Fibroblast of skin of scalp (primary cell): ENCODE data around the gene THOC6. TPM values are rescaled to one million over a fixed set of nuclear protein-coding genes. Genes with fewer than 3 reads are reported as not detected.

Experiments
- DNase-seq: peaks from one replicate; pipeline ENCODE4 v3.0.0-alpha.2; 2013
- polyA plus RNA-seq, 2 experiments: library from polyadenylated mRNA; unstranded; fragments of 120-200 nt; gene quantifications; one replicate each; pipeline ENCODE4 v1.2.1, GENCODE V29; 2013; ENCODE audit not compliant: insufficient read length in 2 of 2

THOC6 gene
- 31.3 TPM for polyA plus RNA-seq (2013, experiment 1 of 2; ENCODE audit: insufficient read length)
- polyA plus RNA-seq (2013, experiment 2 of 2; ENCODE audit: insufficient read length) = 27.8 TPM

DNA sequence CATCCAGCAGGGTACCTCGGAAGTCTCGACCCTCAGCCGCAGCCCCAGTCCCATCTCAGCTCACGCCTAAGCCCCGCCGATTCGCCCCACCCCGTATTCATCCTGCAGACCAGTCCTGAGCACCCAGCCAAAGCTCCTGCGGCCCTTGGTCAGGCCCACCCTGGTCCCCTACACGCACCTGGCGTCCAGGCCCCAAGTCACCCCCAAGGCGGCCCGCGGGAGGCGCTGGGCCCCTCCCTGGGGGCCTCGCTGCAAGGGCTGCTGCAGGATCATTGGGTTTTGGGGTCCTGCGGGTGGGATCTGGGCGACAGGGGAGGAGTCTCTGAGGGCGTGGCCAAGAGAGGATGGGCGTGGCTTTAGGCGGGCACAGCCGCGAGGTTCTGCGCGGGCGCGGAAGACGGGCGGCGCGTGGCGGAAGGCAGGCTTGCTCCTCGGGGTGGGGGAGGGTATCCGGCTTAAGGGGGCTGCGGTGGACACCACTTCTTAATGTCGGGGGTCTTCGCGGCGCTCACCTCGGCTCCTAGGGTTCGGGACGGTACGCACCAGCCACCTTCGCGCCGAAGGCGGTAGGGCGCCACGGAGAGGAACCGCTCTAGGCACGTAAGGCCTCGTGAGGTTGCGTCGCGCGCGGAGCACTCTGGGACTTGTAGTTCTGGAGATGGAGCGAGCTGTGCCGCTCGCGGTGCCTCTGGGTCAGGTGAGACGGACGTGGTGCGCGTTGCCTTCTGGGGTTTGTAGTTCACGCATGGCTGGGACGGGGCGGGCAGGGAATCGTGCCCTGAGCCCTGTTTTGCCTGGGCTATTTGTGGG is at the start of gene THOC6, which contains the start of gene HCFC1R1:
THOC6 (plus strand) TSS at position 367 of the 810 bp plus-strand sequence; CDS start at position 659, 292 bp downstream.
HCFC1R1 (minus strand) TSS at position 274 of the 810 bp plus-strand sequence; CDS start at position 273, 1 bp downstream.
- peak; percentile 98 for DNase-seq

- no peak for DNase-seq
Measured at GRCh38 chr16:2974319-2975056, 49.3 kb upstream of the THOC6 start.

DNA sequence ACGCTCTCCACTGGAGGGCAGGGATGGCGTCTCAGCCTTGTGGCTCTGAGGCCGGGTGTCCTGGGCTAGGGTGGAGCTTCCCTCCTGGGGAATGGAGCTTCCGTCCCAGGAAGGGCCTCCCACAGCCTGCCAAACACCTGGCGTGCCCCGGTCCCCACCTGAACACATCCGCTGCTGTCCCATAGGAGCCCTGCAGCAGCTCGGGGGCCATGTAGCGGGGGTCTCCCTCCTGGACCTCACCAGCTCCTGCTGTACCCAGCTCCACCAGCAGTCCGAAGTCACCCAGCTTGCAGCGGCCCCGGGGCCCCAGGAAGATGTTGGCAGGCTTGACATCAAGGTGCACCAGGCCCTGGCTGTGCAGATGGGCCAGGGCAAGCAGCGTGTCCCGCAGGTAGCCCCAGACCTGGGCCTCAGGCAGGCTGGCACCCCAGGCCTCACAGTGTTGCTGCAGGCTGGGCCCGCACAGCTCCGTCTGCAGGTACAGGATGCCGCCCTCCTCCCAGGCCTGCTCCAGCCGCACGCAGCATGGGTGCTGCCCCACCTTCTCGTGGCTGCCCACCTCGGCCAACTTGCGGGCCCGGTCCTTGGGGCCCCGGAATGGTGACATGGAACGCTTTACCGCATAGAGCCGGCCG is 48.6 kb upstream of the THOC6 start:
- DNase-seq = no peak

- no peak for DNase-seq
Measured at GRCh38 chr16:2976201-2976600, 47.6 kb upstream of the THOC6 start.

DNA sequence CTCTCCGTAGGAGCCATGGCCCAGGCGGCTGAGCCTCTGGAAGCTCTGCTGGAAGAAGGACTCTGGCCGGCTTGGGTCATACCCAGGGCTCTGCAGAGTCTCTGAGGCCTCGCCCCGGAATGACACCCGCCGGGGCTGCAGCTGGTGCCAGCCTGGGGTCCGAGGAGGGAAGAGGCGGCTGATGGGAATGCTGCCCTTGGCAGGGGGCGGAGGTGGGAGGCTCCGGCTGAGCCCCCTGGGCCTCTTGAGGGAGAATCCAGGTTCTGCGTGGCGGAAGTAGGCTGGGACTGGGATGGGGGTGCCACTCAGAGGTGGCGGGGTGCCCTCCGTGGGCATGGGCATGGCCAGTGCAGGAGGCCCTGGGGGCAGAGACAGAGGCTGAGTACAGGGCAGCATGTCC is 47.2 kb upstream of the THOC6 start:
- no peak for DNase-seq

DNA sequence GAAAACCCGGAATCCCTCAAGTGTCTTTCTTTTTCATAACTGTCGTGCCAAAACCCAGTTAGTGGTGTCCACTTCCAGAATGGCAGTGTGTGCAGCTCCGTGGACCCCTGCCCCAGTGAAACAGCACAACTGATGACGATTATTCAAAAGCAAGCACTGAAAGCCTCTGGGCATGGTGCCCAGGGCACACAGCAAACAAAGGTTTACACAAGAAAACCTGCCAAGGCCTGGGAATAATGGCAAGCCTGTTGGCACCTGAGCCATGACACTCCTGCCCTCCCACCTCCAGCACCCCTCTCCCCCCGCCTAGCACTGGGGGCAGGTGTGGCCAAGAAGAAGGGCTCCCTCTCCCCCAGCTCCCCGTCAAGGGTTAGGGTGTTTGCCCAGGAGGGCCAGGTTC is 46.4 kb upstream of the THOC6 start:
- DNase-seq = no peak

- DNase-seq = no peak
Measured at GRCh38 chr16:2979669-2980226, 44.1 kb upstream of the THOC6 start.

DNA sequence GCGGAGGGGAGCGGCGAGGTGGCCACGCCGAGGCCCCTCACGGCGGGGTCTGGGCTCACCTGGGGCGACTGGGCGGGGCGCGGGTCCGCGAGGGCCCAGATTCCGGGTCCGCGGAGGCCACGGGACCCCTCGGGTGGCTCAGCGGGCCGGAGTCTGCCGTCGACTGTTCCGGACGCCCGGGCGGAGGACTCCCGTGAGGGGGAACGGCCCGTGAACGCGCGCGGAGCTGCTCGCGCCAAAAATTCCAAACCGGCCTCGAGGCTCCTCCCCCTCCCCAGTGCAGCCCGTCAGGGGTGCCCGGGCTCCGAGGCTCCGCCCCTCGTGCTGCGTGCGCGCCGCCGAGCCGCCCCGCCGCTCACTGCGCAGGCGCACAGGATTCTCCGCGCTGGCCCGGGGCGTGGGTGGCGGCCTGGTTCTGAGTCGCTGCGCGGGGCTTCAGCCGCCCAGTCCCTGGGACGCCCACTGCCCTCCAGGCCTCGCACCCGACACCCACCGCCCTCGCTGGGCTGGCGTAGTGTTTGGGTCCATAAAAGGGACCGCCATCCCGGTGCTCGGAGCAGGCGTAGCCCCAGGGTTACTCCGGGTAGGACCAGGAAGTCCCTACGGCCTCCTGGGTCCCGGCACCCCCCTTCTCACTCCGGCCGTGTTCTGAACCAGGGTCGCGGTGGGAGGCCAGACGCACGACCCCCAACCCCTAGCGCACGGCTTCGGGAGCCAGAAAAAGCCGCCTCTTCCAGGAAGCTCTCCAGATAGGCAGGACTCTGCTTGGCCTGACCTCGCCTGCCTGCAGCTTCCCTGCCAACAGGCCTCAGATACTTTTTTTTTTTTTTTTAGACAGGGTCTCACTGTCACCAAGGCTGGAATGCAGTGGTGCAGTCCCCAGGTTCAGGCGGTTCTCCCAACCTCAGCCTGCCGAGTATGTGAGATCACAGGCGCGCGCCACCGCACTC is 43.3 kb upstream of the THOC6 start, which contains the start of gene PKMYT1:
PKMYT1 (minus strand) TSS at position 220 of the 950 bp plus-strand sequence. CDS start 789 bp downstream, outside the sequence.
- peak; percentile 87 for DNase-seq

DNA sequence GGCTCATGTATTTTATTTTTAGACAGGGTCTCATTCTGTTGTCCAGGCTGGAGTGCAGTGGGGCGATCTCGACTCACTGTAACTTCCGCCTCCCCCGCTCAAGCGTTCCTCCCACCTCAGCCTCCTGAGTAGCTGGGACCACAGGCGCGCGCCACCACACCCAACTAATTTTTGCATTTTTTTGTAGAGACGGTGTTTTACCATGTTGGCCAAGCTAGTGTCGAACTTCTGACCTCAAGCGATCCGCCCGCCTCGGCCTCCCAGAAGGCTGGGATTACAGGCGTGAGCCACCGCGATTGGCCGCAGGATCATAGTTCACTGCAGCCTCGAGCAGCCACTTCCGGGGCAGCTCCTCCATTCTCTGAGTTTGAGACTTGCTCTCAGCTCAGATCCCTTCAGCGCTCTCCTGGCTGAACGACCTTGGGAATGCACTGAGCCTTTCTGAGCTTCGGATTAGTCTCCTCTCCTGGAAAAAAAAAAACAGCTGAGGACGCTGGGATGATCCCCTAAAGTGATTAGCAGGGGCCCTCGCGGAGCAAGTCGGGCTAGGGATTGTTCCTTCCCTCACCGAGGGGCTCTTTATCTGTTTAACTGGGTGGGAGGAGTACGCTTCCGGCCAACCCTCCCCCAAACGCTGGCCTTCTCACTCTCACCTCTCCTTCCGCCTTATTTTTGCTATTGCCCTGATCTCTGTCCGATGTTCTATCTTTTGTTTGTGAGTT is 42.5 kb upstream of the THOC6 start:
- no peak for DNase-seq

- DNase-seq = no peak
Measured at GRCh38 chr16:2981899-2982250, 42.0 kb upstream of the THOC6 start.

DNA sequence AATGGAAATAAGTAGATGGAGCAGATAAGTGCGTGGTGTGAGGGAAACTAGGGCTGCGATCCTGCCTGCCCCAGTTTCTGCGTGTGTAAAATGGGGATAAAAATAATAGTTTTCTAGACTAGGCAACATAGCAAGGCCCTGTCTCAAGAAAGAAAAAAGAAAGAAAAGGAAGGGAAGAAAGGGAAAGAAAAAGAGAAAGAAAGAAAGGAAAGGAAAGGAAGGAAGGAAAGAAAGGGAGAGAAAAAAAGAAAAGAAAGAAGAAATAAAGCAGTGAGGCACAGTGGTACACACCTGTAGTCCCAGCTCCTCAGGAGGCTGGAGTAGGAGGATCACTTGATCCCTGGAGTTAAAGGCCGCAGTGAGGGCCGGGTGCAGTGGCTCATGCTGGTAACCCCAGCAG is 41.4 kb upstream of the THOC6 start:
- DNase-seq = no peak

DNA sequence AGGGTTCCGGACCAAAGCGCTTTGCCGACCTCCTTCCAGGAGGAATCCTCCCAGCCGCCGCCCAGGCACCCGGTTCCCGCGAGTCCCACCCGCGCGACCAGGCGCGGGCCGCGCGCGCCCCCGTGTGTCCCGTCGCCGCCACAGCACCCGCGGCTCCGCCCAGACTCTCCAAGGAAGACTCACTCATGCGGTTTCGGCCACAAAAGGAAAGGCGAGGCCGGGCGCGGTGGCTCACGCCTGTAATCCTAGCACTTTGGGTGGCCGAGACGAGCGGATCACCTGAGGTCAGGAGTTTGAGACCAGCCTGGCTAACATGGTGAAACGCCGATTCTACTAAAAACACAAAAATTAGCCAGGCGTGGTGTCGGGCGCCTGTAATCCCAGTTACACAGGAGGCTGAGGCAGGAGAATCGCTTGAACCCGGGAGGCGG is 40.1 kb upstream of the THOC6 start:
- DNase-seq = peak; percentile 81

GRCh38 chr16:2985462-2985861 is 38.4 kb upstream of the THOC6 start:
- no peak for DNase-seq

DNA sequence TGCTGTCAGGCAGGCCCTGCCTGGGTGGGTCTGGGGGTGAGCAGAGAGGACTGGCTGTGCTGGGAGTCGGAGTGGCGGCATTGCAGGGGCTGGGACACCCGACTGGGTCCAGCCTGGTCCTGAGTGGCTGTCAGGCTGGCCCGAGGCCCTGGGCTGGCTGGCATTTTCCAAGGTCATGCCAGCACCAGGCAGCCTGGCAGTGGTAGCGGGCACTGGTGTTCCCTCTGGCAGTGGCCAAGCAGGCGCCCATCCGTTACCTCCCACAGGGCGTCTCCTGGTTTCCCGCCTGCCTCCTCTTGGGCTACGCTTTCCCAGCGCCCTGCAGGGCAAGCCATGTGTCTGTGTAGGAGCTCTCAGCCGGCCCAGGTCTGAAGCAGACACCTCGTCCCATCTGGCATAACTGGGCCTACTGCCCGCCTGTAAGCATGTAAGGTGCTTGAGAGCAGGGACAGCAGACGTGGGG is 37.9 kb upstream of the THOC6 start:
- no peak for DNase-seq

GRCh38 chr16:2986623-2987188 is 37.1 kb upstream of the THOC6 start:
- DNase-seq = no peak

GRCh38 chr16:2987286-2987685 is 36.5 kb upstream of the THOC6 start:
- no peak for DNase-seq

DNA sequence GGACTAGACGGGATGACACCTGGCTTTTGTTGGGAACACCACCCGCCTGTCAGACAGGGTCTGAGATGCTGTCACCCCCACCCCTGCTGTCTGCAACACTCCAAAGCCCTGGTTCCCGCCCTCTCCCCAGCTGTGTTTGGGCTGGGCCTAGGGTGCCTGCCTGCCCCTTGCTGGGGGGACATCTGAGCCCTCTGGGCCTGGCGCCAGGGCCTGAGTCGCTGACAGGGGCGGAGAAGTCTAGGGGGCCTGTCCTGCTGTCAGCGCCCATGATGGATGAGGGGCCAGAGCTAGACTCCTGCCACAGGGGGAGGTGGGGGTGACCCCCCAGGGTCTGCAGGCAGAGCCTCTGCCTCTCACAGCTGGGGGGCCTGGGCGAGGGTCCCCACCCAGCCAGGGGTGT is 36.0 kb upstream of the THOC6 start:
- peak; percentile 59 for DNase-seq

DNA sequence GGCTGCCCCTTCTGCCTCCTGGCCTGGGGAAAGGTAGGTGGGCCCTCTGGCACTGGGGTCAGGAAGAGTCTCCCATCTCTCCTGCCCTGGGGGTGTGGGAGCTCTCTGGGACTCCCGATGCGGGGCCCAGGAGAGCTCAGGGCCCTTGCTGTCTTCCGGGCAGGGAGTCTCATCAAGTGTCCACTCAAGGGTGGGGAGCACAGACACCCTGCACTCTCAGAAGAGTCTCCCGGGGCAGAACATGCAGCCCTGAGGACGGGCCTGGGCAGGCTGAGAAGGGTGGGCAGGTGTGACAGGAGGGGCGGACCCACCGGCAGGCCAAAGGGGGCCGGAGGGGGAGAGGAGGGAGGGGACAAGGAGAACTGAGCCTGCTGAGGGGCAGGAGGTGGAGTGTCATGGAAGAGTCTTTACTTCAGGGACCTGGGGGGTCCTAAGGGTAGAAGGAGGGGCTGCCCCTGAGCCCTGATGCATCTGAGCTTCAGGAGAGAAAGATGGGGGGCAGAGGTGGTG is 35.2 kb upstream of the THOC6 start:
- no peak for DNase-seq

DNA sequence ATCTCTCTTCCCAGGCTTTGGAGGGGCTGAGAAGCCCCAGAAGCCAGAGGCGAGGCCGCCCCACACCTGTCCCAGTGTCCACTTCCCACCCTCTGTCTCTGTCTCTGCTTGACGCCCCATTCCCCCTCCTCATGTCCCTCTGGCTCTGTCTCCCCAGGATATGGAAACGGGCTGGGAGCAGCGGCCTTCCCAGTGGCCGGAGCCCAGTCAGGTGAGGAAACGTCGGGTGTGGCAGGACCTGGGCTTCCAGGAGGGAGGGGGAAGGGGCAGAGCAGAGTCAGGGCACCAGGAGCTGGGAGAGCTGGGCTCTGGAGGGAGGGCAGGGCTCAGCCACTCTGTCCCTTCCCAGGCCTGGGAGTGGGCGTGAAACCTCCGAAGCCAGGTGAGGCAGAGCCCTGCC is 32.9 kb upstream of the THOC6 start:
- no peak for DNase-seq
